Stomach smooth muscle (tissue), 2 donors: ENCODE results near the gene ACOT7.

Experiments used
- H3K27ac ChIP-seq: one replicate; pipeline ENCODE4 v1.7.0; 2013; ENCODE audit warnings: mild to moderate bottlenecking, low read length, inconsistent platforms
- H3K27me3 ChIP-seq, 2 donors: one replicate each; pipeline ENCODE4 v1.7.0; 2013; ENCODE audit warnings: low read length in 2 of 2; ENCODE audit not compliant: insufficient read depth in 2 of 2, control insufficient read depth in 1 of 2
- H3K36me3 ChIP-seq, 2 donors: one replicate each; pipeline ENCODE4 v1.7.0; 2013; ENCODE audit warnings: low read length in 2 of 2; ENCODE audit not compliant: control insufficient read depth in 2 of 2, insufficient read depth in 2 of 2
- H3K4me1 ChIP-seq: one replicate; pipeline ENCODE4 v1.7.0; 2013; ENCODE audit warnings: low read length; ENCODE audit not compliant: control insufficient read depth, insufficient read depth
- H3K4me3 ChIP-seq, 2 donors: one replicate each; pipeline ENCODE4 v1.7.0; 2013; ENCODE audit warnings: low read length in 2 of 2
- H3K9ac ChIP-seq, 2 donors: one replicate each; pipeline ENCODE4 v1.7.0; 2013; ENCODE audit warnings: low read length in 2 of 2, mild to moderate bottlenecking in 1 of 2
- H3K9me3 ChIP-seq, 2 donors: one replicate each; pipeline ENCODE4 v1.7.0; 2013; ENCODE audit warnings: low read length in 2 of 2; ENCODE audit not compliant: control insufficient read depth in 2 of 2
- donor health status: healthy.
- donor health status: Pancreatic carcinoma.

The ACOT7 gene

DNA sequence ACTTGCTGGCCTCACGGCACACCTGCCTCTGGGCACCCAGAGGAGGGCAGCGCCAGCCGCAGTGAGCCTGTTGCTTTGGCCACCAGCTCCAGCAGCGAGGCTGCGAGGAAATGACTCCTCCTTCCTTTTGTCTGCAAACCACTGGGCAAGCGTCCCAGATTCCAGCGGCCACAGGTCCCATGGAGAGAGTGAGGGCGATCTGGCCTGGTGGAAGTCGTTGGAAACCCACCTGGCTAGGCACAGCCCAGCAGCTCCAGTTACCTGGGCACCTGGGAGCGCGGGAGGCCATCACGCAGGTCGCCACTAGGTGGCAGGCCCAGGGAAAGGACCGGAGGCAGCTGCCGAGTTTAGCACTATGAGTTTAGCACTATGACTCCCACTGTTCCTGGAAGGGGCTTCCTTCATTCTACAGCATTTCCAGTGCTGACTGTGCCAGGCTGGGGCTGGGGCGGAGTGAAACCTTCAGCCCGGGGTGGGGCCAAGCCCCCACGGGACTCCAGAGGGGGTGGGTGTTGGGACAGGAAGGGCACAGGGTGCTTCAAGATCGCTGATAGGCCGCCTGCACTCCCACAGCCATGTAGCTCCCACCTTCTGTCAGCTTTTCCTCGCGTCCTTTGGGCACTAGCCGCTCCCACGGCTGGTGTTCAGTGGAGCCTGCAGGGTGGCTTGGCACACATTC, 29.9 kb upstream of the ACOT7 start:
- peaks cover 27% of the 10 kb centered on the region for H3K4me1 ChIP-seq

DNA sequence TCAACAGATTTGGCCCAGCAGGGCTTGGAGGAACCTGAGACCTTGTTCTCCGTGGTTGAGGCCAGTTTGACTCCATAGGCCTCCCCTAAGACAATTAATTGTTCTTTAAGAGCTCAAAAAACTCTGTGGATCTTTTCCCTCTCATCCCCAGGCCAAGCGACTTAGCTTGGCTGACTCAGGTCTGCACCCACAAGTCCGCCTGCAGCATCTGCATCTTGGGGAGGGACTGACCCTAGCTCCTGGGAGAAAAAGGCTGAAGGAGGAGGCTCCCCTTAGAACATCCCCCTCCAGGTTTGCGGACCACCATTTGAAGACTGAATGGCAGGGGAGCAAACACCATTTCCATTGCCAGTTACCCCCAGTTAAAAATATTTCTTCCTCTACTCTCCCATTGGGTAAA, 27.7 kb upstream of the ACOT7 start:
- no peak overlapping the region for H3K27ac ChIP-seq
- no peak overlapping the region for H3K9ac ChIP-seq
- peaks cover 31% of the 10 kb centered on the region for H3K4me1 ChIP-seq
- no peaks in the 10 kb centered on the region for H3K9me3 ChIP-seq
- H3K27me3 ChIP-seq, result peaks cover 70 to 85% of the 10 kb centered on the region in 2 donors
- H3K4me3 ChIP-seq, result no peak overlapping the region
- H3K36me3 ChIP-seq, result no peaks in the 10 kb centered on the region

More for the DNA sequence above, 29.9 kb upstream of the ACOT7 start:
- Histone ChIP-seq H3K27me3 (peaks cover 68 to 78% of the 10 kb centered on the region in 2 donors), H3K9ac (no peak overlapping the region), H3K36me3 (no peaks in the 10 kb centered on the region), H3K27ac (no peak overlapping the region), H3K4me3 (no peak overlapping the region), H3K9me3 (no peaks in the 10 kb centered on the region)

DNA sequence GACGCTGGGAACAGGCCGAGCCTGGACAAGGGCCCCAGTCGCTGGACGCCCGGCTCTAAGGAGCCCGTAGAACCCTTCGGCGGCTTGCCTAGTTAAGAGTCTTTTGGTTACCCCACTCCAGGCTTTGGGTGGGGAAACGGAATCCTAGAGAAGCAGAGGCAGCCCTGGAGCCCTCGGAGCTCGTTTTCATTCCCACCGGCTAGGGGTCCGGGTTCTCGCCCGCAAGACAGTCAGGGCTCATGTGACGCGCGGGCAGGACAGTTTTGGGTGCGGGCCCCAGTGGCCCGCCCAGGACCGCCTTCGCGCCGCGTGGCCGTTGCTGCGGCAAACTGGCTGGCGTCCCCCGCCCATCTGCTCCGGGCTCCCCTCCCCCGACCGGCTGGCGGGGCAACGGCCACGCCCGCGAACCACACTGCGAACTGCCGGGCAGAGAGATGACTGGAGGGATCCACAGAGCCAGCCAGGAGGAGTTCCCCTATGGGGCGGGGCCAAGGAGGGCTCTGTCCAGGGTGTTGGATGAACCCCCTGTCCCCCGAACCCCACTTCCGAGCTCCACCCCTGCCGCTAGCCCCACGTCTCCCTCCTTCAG, 27.0 kb upstream of the ACOT7 start:
- Histone ChIP-seq H3K4me1 (peaks cover 31% of the 10 kb centered on the region), H3K27me3 (peaks cover 68 to 79% of the 10 kb centered on the region in 2 donors), H3K9me3 (no peaks in the 10 kb centered on the region), H3K9ac (no peak overlapping the region), H3K4me3 (peak overlapping the region in 1 of 2 donors; percentile 40), H3K27ac (no peak overlapping the region), H3K36me3 (no peaks in the 10 kb centered on the region)

DNA sequence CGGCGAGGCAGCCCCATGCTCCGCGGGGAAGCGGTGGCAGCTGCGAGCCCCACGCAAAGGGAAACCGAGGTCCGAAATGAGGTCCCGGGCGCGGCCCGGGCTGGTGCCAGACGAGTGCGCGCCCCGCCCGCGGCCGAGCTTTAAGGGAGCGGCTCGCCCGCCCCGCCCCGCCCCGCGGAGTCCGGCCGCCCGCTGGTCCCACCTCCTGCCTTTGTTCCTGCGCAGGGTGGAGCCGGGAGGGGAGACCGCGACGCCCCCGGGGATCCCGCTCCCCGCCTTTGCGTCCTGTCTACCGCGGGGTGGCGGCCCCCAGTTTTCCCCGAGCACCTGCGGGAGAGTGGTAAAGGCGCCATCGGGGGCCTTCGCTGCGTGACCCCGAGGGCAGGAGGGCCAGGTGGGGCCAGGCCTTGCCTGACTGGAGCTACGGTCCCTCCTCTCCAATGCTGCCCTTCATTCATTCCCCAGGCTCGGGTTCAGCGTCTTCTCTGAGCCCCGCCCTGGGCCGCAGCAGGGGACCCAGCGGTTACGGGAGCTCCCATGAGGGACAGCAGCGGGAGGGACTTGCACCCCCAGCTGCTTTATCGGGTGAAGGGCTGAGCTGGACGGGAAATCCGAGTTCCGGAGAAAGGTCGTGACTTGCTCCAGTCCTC, 26.4 kb upstream of the ACOT7 start, which contains the start of gene HES2:
HES2 (minus strand) TSS at position 116 of the 650 bp plus-strand sequence; CDS start at position 17, 99 bp downstream.
- no peak within 1 kb of the TSS for H3K9ac ChIP-seq
- peak within 1 kb of the TSS; percentile 31 to 40 for H3K4me3 ChIP-seq
- H3K9me3 ChIP-seq, result no peaks in the 10 kb centered on the region
- H3K27ac ChIP-seq, result no peak within 1 kb of the TSS
- peaks cover 69 to 78% of the 10 kb centered on the region in 2 donors for H3K27me3 ChIP-seq
- peaks cover 29% of the 10 kb centered on the region for H3K4me1 ChIP-seq
- no peaks in the 10 kb centered on the region for H3K36me3 ChIP-seq

DNA sequence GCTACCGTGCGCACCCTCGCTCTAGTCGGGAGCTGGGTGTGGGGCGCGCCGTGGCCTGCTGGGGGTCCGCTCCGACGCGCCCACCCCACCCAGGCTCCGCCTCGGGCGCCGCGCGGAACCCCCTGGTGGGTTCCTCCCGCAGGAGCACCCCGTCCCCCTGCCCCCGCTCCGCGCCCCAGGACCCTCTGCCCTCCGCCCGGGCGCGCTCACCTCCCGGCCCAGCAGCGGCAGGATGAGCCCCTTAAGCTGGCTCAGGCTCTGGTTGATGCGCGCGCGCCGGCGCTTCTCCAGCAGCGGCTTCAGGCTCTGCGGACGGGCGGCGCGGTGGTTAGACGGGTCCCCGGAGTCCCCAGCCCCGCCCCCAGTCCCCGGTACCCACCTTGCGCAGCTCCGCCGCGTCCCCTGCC, 25.8 kb upstream of the ACOT7 start:
- peak overlapping the region in 1 of 2 donors; percentile 40 for H3K4me3 ChIP-seq
- peaks cover 73 to 79% of the 10 kb centered on the region in 2 donors for H3K27me3 ChIP-seq
- peaks cover 27% of the 10 kb centered on the region for H3K4me1 ChIP-seq
- H3K27ac ChIP-seq, result no peak overlapping the region
- H3K9ac ChIP-seq, result no peak overlapping the region
- H3K36me3 ChIP-seq, result no peaks in the 10 kb centered on the region
- H3K9me3 ChIP-seq, result no peaks in the 10 kb centered on the region

DNA sequence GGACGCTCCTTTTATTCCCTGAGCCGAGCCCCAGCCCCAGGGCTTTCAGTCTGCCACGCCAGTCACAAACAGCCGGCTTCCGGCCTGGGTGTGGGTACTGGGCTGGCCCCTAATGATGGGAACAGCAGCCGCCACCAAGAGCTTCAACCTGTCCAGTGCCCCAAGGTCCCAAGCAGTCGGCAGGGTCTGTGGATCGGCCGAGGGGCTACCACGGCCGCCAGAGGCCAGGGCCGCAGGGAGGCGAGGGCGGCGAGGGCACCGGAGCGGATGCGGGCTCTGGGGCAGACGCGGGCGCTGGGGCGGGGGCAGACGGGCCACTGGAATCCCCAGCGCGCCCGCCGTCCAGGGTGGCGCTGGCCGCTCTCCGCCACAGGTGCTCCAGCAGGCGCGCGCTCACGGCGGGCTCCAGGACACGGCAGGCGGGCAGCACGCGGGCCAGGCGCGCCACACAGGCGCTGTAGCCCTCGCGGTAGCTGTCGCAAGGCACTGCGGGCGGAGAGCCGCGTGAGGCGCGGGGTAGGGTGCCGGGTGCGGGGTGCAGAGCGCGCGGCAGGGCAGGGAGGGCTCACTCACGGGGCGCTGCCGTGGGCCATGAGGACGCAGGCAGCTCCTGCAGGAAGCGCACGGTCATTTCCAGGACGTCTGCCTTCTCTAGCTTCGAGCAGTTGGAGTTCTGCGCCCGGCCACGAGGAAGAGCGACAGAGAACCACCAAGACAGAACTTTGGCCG, 25.3 kb upstream of the ACOT7 start:
- peak overlapping the region in 1 of 2 donors; percentile 22 for H3K4me3 ChIP-seq
- H3K27me3 ChIP-seq, result peaks cover 71 to 77% of the 10 kb centered on the region in 2 donors
- H3K9ac ChIP-seq, result no peak overlapping the region
- no peaks in the 10 kb centered on the region for H3K36me3 ChIP-seq
- peaks cover 23% of the 10 kb centered on the region for H3K4me1 ChIP-seq
- no peaks in the 10 kb centered on the region for H3K9me3 ChIP-seq
- no peak overlapping the region for H3K27ac ChIP-seq

DNA sequence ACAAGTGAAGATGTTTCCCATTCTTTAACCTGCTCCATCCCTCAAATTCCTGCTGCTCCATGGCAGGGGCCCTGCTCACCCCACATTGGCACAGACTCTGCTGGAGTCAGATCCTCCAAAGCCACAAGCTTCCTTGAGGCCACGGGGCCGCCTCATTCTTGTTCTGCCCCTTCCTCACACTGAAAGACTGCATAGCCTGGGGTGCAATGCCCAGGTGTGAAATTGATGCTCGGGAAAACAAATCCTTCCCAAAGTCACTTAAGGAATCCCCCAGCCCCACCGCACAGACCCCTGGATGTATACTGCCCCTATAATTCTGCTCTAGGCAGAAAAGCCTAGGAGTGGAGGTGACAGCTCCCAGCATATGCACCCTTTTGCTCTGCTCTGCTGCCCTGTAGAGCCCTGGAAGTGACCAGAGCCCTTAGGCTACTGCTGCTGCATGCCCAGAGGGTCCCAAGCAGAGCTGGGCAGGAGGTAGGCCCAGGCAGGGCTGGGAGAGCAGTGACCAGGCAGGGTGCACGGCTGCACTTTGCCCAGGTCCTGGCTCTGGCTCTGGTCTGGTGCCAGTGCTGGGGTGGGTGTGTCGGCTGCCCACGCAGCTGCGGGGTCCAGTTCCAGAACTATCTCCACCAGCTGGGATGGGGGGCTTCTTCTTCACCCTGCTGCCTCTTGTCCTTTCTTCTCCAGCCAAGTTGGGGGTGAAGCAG, 24.5 kb upstream of the ACOT7 start:
- Histone ChIP-seq H3K36me3 (no peaks in the 10 kb centered on the region), H3K4me3 (no peak overlapping the region), H3K9me3 (no peaks in the 10 kb centered on the region), H3K9ac (no peak overlapping the region), H3K27ac (no peak overlapping the region), H3K27me3 (peaks cover 64 to 69% of the 10 kb centered on the region in 2 donors), H3K4me1 (peaks cover 19% of the 10 kb centered on the region)

DNA sequence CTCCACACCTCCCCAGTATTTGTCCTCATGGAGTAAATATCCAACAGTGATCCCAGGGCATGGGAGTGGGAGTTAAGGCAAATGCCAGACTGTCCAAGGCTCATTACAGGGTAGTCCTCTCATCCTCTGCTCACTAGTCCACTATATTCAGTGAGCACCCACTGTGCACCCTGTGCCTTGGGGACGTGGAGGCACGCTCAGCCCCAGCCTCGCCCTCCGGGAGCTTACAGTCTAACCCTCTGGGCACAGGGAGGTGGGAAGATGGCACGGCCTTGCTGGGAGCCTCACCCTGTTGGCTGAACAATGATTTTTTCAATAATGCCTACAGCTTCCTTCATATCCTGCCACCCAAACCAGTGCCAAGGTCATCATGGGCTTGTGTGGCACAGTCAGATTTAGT, 23.3 kb upstream of the ACOT7 start:
- Histone ChIP-seq H3K4me1 (peaks cover 19% of the 10 kb centered on the region), H3K4me3 (no peak overlapping the region), H3K9me3 (no peaks in the 10 kb centered on the region), H3K9ac (no peak overlapping the region), H3K27me3 (peaks cover 58 to 69% of the 10 kb centered on the region in 2 donors), H3K36me3 (no peaks in the 10 kb centered on the region), H3K27ac (no peak overlapping the region)

DNA sequence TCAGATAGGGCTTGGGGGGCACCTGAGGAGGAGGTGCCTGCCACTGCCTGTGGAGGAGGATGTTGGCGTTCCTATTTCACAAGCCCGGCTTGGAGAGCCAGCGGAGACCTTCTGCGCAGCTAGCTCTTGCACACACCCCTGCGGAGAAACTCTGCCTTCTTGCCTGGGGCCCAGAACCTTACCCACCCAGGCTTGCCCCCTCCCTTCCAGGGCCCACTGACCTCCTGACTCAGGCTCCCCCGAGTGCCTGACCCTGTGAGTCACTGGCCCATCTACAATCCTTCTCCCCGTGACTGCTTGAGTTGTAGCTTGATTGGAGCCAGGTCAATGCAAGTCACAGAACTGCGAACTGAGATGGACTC, 22.7 kb upstream of the ACOT7 start:
- no peaks in the 10 kb centered on the region for H3K9me3 ChIP-seq
- no peak overlapping the region for H3K4me3 ChIP-seq
- H3K9ac ChIP-seq, result no peak overlapping the region
- H3K27me3 ChIP-seq, result peaks cover 54 to 62% of the 10 kb centered on the region in 2 donors
- no peaks in the 10 kb centered on the region for H3K36me3 ChIP-seq
- H3K4me1 ChIP-seq, result peaks cover 19% of the 10 kb centered on the region
- H3K27ac ChIP-seq, result no peak overlapping the region
